ENCODE data around the gene ATXN10.

ATXN10 gene

DNA sequence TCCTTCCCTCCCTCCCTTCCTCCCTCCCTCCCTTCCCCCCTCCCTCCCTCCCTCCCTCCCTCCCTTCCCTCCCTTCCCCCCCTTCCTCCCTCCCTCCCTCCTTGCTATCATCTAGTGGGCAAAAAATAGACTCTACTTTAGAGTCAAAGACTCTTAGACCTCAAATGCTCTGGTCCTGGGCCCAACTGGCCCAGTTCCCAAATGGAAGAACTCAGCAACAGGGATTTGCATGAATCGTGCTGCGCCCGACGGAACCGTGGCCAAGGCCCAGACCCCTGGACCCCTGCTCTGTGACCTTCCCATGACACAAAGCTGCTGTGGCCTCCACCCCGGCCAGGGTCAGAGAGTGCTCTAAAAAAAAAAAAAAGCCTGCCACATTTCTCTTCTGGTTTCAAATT, 207.9 kb downstream of the ATXN10 start:
- no peak overlapping the region for H3K4me3 ChIP-seq (ENCODE audit: low read depth, low read length)
- TF ChIP-seq, protein P1, sequence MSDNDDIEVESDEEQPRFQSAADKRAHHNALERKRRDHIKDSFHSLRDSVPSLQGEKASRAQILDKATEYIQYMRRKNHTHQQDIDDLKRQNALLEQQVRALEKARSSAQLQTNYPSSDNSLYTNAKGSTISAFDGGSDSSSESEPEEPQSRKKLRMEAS (IDR thresholded peaks at IDR 0.05; ENCODE audit: low read depth, low read length): no peak
- TF ChIP-seq MYC (IDR thresholded peaks at IDR 0.05; ENCODE audit: low read depth, low read length): no peak
- no peak for TF ChIP-seq POLR2A (IDR thresholded peaks at IDR 0.05; ENCODE audit: extremely low read depth, insufficient read length)
- TF ChIP-seq, protein P2, sequence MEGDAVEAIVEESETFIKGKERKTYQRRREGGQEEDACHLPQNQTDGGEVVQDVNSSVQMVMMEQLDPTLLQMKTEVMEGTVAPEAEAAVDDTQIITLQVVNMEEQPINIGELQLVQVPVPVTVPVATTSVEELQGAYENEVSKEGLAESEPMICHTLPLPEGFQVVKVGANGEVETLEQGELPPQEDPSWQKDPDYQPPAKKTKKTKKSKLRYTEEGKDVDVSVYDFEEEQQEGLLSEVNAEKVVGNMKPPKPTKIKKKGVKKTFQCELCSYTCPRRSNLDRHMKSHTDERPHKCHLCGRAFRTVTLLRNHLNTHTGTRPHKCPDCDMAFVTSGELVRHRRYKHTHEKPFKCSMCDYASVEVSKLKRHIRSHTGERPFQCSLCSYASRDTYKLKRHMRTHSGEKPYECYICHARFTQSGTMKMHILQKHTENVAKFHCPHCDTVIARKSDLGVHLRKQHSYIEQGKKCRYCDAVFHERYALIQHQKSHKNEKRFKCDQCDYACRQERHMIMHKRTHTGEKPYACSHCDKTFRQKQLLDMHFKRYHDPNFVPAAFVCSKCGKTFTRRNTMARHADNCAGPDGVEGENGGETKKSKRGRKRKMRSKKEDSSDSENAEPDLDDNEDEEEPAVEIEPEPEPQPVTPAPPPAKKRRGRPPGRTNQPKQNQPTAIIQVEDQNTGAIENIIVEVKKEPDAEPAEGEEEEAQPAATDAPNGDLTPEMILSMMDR (IDR thresholded peaks at IDR 0.05; ENCODE audit: low read depth, low read length): no peak
- no peak for DNase-seq (ENCODE audit: low read depth)

DNA sequence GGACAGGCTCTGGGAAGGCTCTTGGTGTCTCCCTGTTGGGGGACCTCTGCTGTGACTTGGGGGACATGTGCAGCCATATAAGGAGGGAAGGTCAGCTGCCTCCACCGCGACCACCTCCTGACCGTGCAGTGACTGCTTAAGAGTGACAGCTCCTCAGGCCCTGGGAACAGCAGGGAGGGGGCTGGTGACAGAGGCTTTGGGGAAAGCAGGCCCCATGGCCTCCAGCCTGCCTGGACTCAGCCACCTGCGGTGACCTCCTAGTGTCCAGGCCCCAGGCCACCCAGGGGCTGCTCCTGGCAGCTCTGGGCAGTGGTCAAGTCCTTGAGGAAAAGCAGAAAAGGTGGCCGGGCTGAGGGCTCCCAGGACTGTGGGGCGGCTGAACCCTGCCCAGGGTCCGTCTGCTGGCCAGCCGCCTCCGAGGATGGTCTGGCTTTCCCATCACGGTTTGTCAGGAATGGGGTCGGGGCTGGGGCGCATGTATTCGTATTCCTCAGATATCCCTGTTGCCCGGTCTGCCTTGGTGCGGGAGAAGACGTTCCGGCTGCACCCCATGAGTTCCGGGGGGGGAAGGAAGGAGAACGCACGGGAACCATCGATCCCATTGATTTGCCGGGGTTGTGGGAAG, 208.6 kb downstream of the ATXN10 start:
- H3K4me3 ChIP-seq (ENCODE audit: low read depth, low read length): no peak overlapping the region
- no peak for DNase-seq (ENCODE audit: low read depth)
- TF ChIP-seq POLR2A (IDR thresholded peaks at IDR 0.05; ENCODE audit: extremely low read depth, insufficient read length) (no peak), MYC (IDR thresholded peaks at IDR 0.05; ENCODE audit: low read depth, low read length) (no peak)
- TF ChIP-seq, protein P1 (IDR thresholded peaks at IDR 0.05; ENCODE audit: low read depth, low read length): no peak
- TF ChIP-seq, protein P2 (IDR thresholded peaks at IDR 0.05; ENCODE audit: low read depth, low read length): no peak

DNA sequence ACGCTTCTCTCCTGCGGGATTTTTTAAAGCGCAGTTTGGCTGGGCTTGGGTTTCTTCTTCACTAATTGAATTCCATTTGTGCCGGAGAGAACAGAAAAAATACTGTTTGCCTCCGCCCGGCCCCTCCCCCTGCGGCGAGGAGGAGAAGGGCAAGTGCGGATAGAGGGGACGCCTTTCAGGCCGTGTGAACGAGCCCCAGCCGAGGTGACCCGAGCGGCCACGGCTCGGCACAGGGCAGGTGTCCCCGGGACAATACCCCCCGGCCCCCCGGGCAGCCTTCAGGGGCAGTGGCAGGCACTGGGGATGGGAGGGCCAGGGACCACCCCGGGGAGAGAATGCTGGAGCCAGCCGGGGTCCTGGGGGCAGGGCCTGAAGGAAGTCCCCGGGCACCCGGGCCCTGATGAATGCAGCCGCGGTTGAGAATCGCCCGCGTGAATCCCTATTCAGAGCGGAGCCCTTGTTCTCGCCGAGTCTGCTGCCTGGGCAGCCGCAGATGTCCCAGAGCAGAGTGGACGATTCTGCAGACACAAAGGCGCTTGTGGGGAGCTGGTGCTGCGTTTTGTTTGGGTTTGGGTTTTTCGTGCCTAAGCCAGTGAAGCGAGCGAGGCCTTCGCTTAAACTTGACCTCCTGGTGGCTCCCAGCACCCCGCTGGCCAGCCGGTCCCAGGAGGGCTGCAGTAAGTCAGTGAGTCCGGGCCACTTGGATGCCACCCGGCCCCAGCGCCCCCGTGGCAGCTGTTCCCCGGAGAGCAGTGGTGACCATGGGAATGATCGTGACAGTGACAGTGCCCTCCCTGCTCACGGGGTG, 209.3 kb downstream of the ATXN10 start:
- no peak overlapping the region for H3K4me3 ChIP-seq (ENCODE audit: low read depth, low read length)
- no peak for TF ChIP-seq POLR2A (IDR thresholded peaks at IDR 0.05; ENCODE audit: extremely low read depth, insufficient read length)
- TF ChIP-seq, protein P2 (IDR thresholded peaks at IDR 0.05; ENCODE audit: low read depth, low read length): no peak
- TF ChIP-seq MYC (IDR thresholded peaks at IDR 0.05; ENCODE audit: low read depth, low read length): no peak
- TF ChIP-seq, protein P1 (IDR thresholded peaks at IDR 0.05; ENCODE audit: low read depth, low read length): no peak
- DNase-seq (ENCODE audit: low read depth): no peak

DNA sequence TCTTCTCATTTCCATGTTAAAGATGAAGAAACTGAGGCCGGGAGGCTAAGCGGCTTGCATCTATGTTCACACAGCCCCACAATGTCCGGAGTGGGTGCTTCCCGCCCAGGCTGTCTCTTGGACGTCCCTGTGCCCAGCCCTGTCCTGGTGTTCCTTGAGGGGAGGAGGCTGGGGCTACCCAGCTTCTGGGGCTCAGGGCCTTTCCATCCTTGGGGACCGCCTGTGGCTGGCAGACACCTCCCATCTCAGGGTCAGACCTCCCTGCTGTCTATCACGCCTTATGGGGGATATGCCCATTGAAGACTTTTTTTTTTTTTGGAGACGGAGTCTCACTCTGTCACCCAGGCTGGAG, 209.9 kb downstream of the ATXN10 start:
- no peak for DNase-seq (ENCODE audit: low read depth)
- no peak overlapping the region for H3K4me3 ChIP-seq (ENCODE audit: low read depth, low read length)
- TF ChIP-seq MYC (IDR thresholded peaks at IDR 0.05; ENCODE audit: low read depth, low read length): no peak
- TF ChIP-seq, protein P1 (IDR thresholded peaks at IDR 0.05; ENCODE audit: low read depth, low read length): no peak
- TF ChIP-seq, protein P2 (IDR thresholded peaks at IDR 0.05; ENCODE audit: low read depth, low read length): no peak
- no peak for TF ChIP-seq POLR2A (IDR thresholded peaks at IDR 0.05; ENCODE audit: extremely low read depth, insufficient read length)

DNA sequence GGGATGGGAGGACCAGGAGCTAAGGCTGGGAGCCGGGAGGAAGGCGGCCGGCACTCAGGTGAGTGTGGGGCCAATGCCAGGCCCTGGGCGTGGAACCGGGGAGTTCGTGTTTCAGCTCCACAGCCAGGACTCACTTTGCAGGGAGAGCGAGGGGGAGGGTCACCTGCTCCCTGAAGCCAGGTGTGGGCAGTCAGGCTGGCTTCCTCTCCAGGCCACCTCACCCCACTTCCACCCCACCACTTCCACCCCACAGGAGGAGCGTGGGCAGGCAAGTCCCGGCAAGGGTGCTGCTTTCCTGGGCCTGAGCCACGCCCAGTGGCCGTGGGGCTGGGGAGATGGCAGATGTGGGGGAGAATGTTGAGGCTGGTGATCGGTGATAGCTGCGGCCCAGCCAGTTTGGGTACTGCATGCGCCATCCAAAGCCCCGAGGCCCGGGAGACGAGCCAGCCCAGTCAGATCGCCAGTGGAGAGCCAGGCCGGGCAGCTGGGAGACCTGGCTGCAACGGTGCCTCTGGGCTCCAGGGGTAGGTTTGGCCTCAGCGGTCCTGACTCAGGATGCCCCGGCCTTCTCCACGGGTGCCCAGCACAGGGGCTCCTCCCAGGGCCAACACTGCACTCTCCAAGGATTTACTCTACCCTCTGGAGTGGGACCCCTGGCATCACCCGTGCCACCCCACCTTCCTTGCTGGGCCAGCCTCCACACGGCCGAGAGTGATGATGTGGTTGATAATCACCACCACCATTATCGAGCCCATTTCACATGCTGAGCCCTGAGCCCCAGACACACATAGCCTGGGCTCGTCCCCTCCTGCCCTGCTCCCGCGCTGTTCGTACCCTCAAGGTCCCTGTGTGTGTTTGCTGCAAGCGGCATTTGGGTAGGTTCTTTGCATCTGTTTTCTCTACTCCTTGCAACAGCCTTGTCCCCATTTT, 211.5 kb downstream of the ATXN10 start:
- DNase-seq (ENCODE audit: low read depth): no peak
- TF ChIP-seq, protein P1 (IDR thresholded peaks at IDR 0.05; ENCODE audit: low read depth, low read length): no peak
- no peak for TF ChIP-seq POLR2A (IDR thresholded peaks at IDR 0.05; ENCODE audit: extremely low read depth, insufficient read length)
- TF ChIP-seq MYC (IDR thresholded peaks at IDR 0.05; ENCODE audit: low read depth, low read length): no peak

More for the DNA sequence above, 211.5 kb downstream of the ATXN10 start:
- H3K4me3 ChIP-seq (ENCODE audit: low read depth, low read length): no peak overlapping the region

All from NB4 (cell line).